Astrocyte (in vitro differentiated cells and primary cell): ENCODE data around the gene SPEM3.

Experiments
- CTCF ChIP-seq: IDR thresholded peaks from 2 replicates; pipeline ENCODE4 v1.5.1; 2011; ENCODE audit warnings: low read depth, mild to moderate bottlenecking, inconsistent platforms, low read length, moderate library complexity; ENCODE audit not compliant: insufficient read depth
- EZH2 ChIP-seq: IDR thresholded peaks from 2 replicates; pipeline ENCODE4 v1.6.1; 2012; ENCODE audit warnings: mild to moderate bottlenecking, low read length, inconsistent platforms; ENCODE audit not compliant: insufficient read depth

GRCh38 chr17:7463372-7463846 is 34.8 kb downstream of the SPEM3 start:
- no peak for TF ChIP-seq EZH2
- TF ChIP-seq CTCF: no peak
